Measurements from ENCODE around the gene KRTAP4-6.
"Not testable (repeated sequence)": the region's sequence is repeated elsewhere in the genome, so short reads cannot be mapped to it uniquely, and the experiment has no call there.

The KRTAP4-6 gene

GRCh38 chr17:41107941-41108450, 32.3 kb downstream of the KRTAP4-6 start:
- DNase-seq (ENCODE audit: low spot score): no peak

- not testable (repeated sequence) for DNase-seq (ENCODE audit: low spot score)
These were observed 35.0 kb downstream of the KRTAP4-6 start, which contains the start of gene KRTAP4-9 for GRCh38 chr17:41105347-41105746. Gene KRTAP4-9, plus strand, starts transcription at chr17:41105389. Its CDS starts 0 bp downstream, at chr17:41105389.

- not testable (repeated sequence) for DNase-seq (ENCODE audit: low spot score)
These were observed 35.8 kb downstream of the KRTAP4-6 start for GRCh38 chr17:41104386-41105038.

GRCh38 chr17:41103896-41104295, 36.4 kb downstream of the KRTAP4-6 start:
- no peak for DNase-seq (ENCODE audit: low spot score)

GRCh38 chr17:41101586-41102259, 38.6 kb downstream of the KRTAP4-6 start, which contains the start of gene KRTAP4-16:
Gene KRTAP4-16, minus strand, starts transcription at chr17:41102209. Its CDS starts 0 bp downstream, at chr17:41102209.
- peak; percentile 14 for DNase-seq (ENCODE audit: low spot score)

- DNase-seq (ENCODE audit: low spot score): not testable (repeated sequence)
These were observed 40.5 kb downstream of the KRTAP4-6 start for GRCh38 chr17:41099682-41100480.

GRCh38 chr17:41098481-41098880, 41.9 kb downstream of the KRTAP4-6 start:
- DNase-seq (ENCODE audit: low spot score): no peak

- no peak for DNase-seq (ENCODE audit: low spot score)
These were observed 42.3 kb downstream of the KRTAP4-6 start, which contains the start of gene KRTAP4-8 for GRCh38 chr17:41098042-41098441. Gene KRTAP4-8, minus strand, starts transcription at chr17:41098142. Its CDS starts 58 bp downstream, at chr17:41098084.

- no peak for DNase-seq (ENCODE audit: low spot score)
These were observed 44.3 kb downstream of the KRTAP4-6 start for GRCh38 chr17:41096055-41096454.
